Fibroblast of lung (primary cell): ENCODE measurements around the gene TREH.

Source experiments
- EZH2 ChIP-seq: IDR thresholded peaks from 2 replicates; pipeline ENCODE4 v1.5.1; 2012; ENCODE audit warnings: low read length, control low read depth, mild to moderate bottlenecking; ENCODE audit errors: missing control alignments
- TF ChIP-seq, protein P1 (sequence below), 2 donors: IDR thresholded peaks in 1 of 2; conservative IDR thresholded peaks in 1 of 2; 1 replicate in 1 of 2; 2 replicates in 1 of 2; pipeline ENCODE4 v1.5.1; 2011 to 2012; ENCODE audit warnings: low read length in 2 of 2, control low read depth in 1 of 2, inconsistent platforms in 1 of 2, low read depth in 1 of 2, mild to moderate bottlenecking in 1 of 2

GRCh38 chr11:118643142-118643994 lies 36.1 kb downstream of the TREH start:
- TF ChIP-seq, protein P1, sequence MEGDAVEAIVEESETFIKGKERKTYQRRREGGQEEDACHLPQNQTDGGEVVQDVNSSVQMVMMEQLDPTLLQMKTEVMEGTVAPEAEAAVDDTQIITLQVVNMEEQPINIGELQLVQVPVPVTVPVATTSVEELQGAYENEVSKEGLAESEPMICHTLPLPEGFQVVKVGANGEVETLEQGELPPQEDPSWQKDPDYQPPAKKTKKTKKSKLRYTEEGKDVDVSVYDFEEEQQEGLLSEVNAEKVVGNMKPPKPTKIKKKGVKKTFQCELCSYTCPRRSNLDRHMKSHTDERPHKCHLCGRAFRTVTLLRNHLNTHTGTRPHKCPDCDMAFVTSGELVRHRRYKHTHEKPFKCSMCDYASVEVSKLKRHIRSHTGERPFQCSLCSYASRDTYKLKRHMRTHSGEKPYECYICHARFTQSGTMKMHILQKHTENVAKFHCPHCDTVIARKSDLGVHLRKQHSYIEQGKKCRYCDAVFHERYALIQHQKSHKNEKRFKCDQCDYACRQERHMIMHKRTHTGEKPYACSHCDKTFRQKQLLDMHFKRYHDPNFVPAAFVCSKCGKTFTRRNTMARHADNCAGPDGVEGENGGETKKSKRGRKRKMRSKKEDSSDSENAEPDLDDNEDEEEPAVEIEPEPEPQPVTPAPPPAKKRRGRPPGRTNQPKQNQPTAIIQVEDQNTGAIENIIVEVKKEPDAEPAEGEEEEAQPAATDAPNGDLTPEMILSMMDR (conservative IDR thresholded peaks at IDR 0.05 in 1 of 2, IDR thresholded peaks at IDR 0.05 in 1 of 2; ENCODE audit: low read depth in 1 of 2, low read length in 2 of 2), result no peak
- TF ChIP-seq EZH2, result no peak
